Measurements from ENCODE around the gene TBC1D22A. TPM values are rescaled to one million over a fixed set of nuclear protein-coding genes. Genes with fewer than 3 reads are reported as not detected.
A peak's percentile ranks its signal among the peaks of the same experiment; 100 is the strongest.

Gene TBC1D22A
- total RNA-seq, 3 donors from 2014 or later, result 35.6 to 51.9 (median 41.8) TPM

- no peaks in the 10 kb centered on the region for H3K36me3 ChIP-seq (ENCODE audit: low read depth)
- peak in 2 of 3 donors; percentile 24 to 37 for DNase-seq
- intact Hi-C loops (cut with DNase I, micrococcal nuclease), result no loop called here
- H3K4me3 ChIP-seq, result no peak overlapping the region
- H3K9me3 ChIP-seq, result no peaks in the 10 kb centered on the region
- no peak for ATAC-seq
- no peak for TF ChIP-seq CTCF (IDR thresholded peaks at IDR 0.05)
- peaks cover 12% of the 10 kb centered on the region for H3K4me1 ChIP-seq (ENCODE audit: low read depth)
Observed at GRCh38 chr22:47041271-47042115, 279.0 kb downstream of the TBC1D22A start.

GRCh38 chr22:47042116-47042825, 279.8 kb downstream of the TBC1D22A start:
- DNase-seq, result peak in 2 of 3 donors; percentile 24 to 33
- Histone ChIP-seq H3K4me1 (ENCODE audit: low read depth) (peaks cover 12% of the 10 kb centered on the region), H3K36me3 (ENCODE audit: low read depth) (no peaks in the 10 kb centered on the region), H3K9me3 (no peaks in the 10 kb centered on the region), H3K4me3 (no peak overlapping the region)
- no peak for TF ChIP-seq CTCF (IDR thresholded peaks at IDR 0.05)
- intact Hi-C loops (cut with DNase I, micrococcal nuclease), result no loop called here
- no peak for ATAC-seq

GRCh38 chr22:47042861-47043496, 280.5 kb downstream of the TBC1D22A start:
- DNase-seq, result peak in 2 of 3 donors; percentile 33 to 45

GRCh38 chr22:47043835-47044721, 281.6 kb downstream of the TBC1D22A start:
- Histone ChIP-seq H3K4me3 (no peak overlapping the region), H3K9me3 (no peaks in the 10 kb centered on the region), H3K36me3 (ENCODE audit: low read depth) (no peaks in the 10 kb centered on the region), H3K4me1 (ENCODE audit: low read depth) (peaks cover 17% of the 10 kb centered on the region)
- intact Hi-C loops (cut with DNase I, micrococcal nuclease), result no loop called here
- TF ChIP-seq CTCF (IDR thresholded peaks at IDR 0.05), result no peak
- peak; percentile 95 for ATAC-seq
- DNase-seq, result peak; percentile 73 to 88 (median 86)

More at GRCh38 chr22:47042861-47043496, 280.5 kb downstream of the TBC1D22A start:
- no peak for ATAC-seq
- Histone ChIP-seq H3K36me3 (ENCODE audit: low read depth) (no peaks in the 10 kb centered on the region), H3K9me3 (no peaks in the 10 kb centered on the region), H3K4me1 (ENCODE audit: low read depth) (peaks cover 12% of the 10 kb centered on the region), H3K4me3 (no peak overlapping the region)
- intact Hi-C loops (cut with DNase I, micrococcal nuclease), result no loop called here
- TF ChIP-seq CTCF (IDR thresholded peaks at IDR 0.05), result no peak
